K562 (cell line): ENCODE data around the gene ACTN1.

Experiments used
- ATF6 ChIP-seq: sonication (generic); formaldehyde crosslinking; IDR thresholded peaks from 2 replicates; pipeline ENCODE4 v1.4.0; 2020; ENCODE audit warnings: mild to moderate bottlenecking, missing genetic modification reagents
- CTCF ChIP-seq, 3 experiments: IDR thresholded peaks in 2 of 3; conservative IDR thresholded peaks in 1 of 3; 2 replicates each; pipeline ENCODE4 v1.5.1; 2011 to 2012; ENCODE audit warnings: low read length in 3 of 3, mild to moderate bottlenecking in 3 of 3, control low read depth in 2 of 3, improper control_type of control experiment in 1 of 3, inconsistent platforms in 1 of 3, low read depth in 1 of 3, mixed read lengths in 1 of 3, moderate library complexity in 1 of 3; ENCODE audit not compliant: insufficient read depth in 2 of 3
- EGR1 ChIP-seq: fragments of 450-650 bp; conservative IDR thresholded peaks from 2 replicates; pipeline ENCODE4 v1.6.1; 2017; ENCODE audit warnings: mild to moderate bottlenecking
- ESRRA ChIP-seq: fragments of 450-650 bp; IDR thresholded peaks from 2 replicates; pipeline ENCODE4 v1.6.1; 2014; ENCODE audit warnings: low read depth, mild to moderate bottlenecking, moderate library complexity, borderline replicate concordance
- JUNB ChIP-seq: fragments of 450-650 bp; formaldehyde crosslinking; conservative IDR thresholded peaks from 2 replicates; pipeline ENCODE4 v1.4.0; 2020; ENCODE audit warnings: mild to moderate bottlenecking
- POLR2A ChIP-seq: fragments of 450-650 bp; conservative IDR thresholded peaks from 2 replicates; pipeline ENCODE4 v1.6.1; 2016
- TF ChIP-seq, protein P1 (sequence below): sonication (generic); formaldehyde crosslinking; IDR thresholded peaks from 2 replicates; pipeline ENCODE4 v1.8.0; 2022; ENCODE audit warnings: mild to moderate bottlenecking, missing genetic modification reagents

- TF ChIP-seq CTCF (IDR thresholded peaks at IDR 0.05 in 2 of 3, conservative IDR thresholded peaks at IDR 0.05 in 1 of 3; ENCODE audit: insufficient read depth in 2 of 3, low read depth in 1 of 3, low read length in 3 of 3) (no peak), ATF6 (CRISPR knock-in tag) (no peak), POLR2A (no peak), JUNB (no peak), EGR1 (no peak), ESRRA (no peak)
- TF ChIP-seq, protein P1, sequence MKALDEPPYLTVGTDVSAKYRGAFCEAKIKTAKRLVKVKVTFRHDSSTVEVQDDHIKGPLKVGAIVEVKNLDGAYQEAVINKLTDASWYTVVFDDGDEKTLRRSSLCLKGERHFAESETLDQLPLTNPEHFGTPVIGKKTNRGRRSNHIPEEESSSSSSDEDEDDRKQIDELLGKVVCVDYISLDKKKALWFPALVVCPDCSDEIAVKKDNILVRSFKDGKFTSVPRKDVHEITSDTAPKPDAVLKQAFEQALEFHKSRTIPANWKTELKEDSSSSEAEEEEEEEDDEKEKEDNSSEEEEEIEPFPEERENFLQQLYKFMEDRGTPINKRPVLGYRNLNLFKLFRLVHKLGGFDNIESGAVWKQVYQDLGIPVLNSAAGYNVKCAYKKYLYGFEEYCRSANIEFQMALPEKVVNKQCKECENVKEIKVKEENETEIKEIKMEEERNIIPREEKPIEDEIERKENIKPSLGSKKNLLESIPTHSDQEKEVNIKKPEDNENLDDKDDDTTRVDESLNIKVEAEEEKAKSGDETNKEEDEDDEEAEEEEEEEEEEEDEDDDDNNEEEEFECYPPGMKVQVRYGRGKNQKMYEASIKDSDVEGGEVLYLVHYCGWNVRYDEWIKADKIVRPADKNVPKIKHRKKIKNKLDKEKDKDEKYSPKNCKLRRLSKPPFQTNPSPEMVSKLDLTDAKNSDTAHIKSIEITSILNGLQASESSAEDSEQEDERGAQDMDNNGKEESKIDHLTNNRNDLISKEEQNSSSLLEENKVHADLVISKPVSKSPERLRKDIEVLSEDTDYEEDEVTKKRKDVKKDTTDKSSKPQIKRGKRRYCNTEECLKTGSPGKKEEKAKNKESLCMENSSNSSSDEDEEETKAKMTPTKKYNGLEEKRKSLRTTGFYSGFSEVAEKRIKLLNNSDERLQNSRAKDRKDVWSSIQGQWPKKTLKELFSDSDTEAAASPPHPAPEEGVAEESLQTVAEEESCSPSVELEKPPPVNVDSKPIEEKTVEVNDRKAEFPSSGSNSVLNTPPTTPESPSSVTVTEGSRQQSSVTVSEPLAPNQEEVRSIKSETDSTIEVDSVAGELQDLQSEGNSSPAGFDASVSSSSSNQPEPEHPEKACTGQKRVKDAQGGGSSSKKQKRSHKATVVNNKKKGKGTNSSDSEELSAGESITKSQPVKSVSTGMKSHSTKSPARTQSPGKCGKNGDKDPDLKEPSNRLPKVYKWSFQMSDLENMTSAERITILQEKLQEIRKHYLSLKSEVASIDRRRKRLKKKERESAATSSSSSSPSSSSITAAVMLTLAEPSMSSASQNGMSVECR (CRISPR knock-in tag), result no peak
Measured at GRCh38 chr14:68939893-68940613, 39.0 kb downstream of the ACTN1 start.
